SKM-1 (cell line): ENCODE measurements around the gene TCERG1L.

Experiments
- DNase-seq: peaks from one replicate; lab custom pipeline; 2025; ENCODE audit not compliant: unreplicated experiment; lab: John Stamatoyannopoulos, UW

Gene TCERG1L

GRCh38 chr10:131053192-131053591 lies 258.3 kb downstream of the TCERG1L start:
- DNase-seq = no peak

- DNase-seq = no peak
These were observed 261.3 kb downstream of the TCERG1L start for GRCh38 chr10:131050162-131050766.

- no peak for DNase-seq
These were observed 262.5 kb downstream of the TCERG1L start for GRCh38 chr10:131049016-131049415.

GRCh38 chr10:131048606-131049005 lies 262.9 kb downstream of the TCERG1L start:
- DNase-seq = no peak

GRCh38 chr10:131047501-131047900 lies 264.0 kb downstream of the TCERG1L start:
- no peak for DNase-seq

- no peak for DNase-seq
These were observed 265.3 kb downstream of the TCERG1L start for GRCh38 chr10:131046194-131046593.

- DNase-seq = no peak
These were observed 267.0 kb downstream of the TCERG1L start for GRCh38 chr10:131044379-131045111.

- DNase-seq = no peak
These were observed 268.4 kb downstream of the TCERG1L start for GRCh38 chr10:131043039-131043691.
